ENCODE measurements around the gene MYO1D. TPM values are rescaled to one million over a fixed set of nuclear protein-coding genes. Genes with fewer than 3 reads are reported as not detected.

Gene MYO1D
- total and polyA plus RNA-seq, 4 donors, result 4.5 to 22.9 (median 13.3) TPM

- TF ChIP-seq, protein P1, sequence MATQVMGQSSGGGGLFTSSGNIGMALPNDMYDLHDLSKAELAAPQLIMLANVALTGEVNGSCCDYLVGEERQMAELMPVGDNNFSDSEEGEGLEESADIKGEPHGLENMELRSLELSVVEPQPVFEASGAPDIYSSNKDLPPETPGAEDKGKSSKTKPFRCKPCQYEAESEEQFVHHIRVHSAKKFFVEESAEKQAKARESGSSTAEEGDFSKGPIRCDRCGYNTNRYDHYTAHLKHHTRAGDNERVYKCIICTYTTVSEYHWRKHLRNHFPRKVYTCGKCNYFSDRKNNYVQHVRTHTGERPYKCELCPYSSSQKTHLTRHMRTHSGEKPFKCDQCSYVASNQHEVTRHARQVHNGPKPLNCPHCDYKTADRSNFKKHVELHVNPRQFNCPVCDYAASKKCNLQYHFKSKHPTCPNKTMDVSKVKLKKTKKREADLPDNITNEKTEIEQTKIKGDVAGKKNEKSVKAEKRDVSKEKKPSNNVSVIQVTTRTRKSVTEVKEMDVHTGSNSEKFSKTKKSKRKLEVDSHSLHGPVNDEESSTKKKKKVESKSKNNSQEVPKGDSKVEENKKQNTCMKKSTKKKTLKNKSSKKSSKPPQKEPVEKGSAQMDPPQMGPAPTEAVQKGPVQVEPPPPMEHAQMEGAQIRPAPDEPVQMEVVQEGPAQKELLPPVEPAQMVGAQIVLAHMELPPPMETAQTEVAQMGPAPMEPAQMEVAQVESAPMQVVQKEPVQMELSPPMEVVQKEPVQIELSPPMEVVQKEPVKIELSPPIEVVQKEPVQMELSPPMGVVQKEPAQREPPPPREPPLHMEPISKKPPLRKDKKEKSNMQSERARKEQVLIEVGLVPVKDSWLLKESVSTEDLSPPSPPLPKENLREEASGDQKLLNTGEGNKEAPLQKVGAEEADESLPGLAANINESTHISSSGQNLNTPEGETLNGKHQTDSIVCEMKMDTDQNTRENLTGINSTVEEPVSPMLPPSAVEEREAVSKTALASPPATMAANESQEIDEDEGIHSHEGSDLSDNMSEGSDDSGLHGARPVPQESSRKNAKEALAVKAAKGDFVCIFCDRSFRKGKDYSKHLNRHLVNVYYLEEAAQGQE (IDR thresholded peaks at IDR 0.05), result no peak
- TF ChIP-seq JUND (IDR thresholded peaks at IDR 0.05), result no peak
Observed at GRCh38 chr17:32689348-32689747, 187.6 kb downstream of the MYO1D start (continued).

DNA sequence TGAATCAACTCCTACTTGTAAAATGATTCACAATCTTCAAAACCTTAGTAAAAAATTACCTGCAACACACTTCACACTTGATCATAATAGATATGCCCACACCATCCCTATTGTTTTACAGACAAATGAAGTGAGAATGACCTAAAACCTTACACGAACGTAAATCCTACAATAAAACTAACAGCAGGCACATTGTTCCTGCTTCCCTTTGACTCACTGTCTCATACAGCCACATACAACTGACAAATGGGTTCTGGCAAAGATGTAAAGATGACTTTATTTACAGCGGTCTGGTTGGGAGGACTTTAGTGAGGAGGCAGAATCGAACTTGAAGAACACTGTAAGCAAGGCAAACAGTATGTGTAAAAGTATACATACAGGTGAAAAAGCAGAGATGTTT is 188.7 kb downstream of the MYO1D start:
- no peak overlapping the region for H3K27ac ChIP-seq (ENCODE audit: low read depth in 1 of 2, low read length in 2 of 2)
- 84% methylated on average over 4 of the region's 4 CpGs for WGBS
- no peak overlapping the region for H3K4me3 ChIP-seq (ENCODE audit: low read depth in 1 of 3, low read length in 3 of 3)
- H3K4me1 ChIP-seq (ENCODE audit: control insufficient read depth in 4 of 4, insufficient read depth in 4 of 4, low read length in 3 of 4), result no peaks in the 10 kb centered on the region
- no peak for DNase-seq (ENCODE audit: low spot score)
- H3K36me3 ChIP-seq (ENCODE audit: control insufficient read depth in 4 of 4, insufficient read depth in 3 of 4, low read depth in 1 of 4, low read length in 3 of 4), result no peaks in the 10 kb centered on the region
- H3K9me3 ChIP-seq (ENCODE audit: control insufficient read depth in 4 of 4, low read length in 3 of 4), result no peaks in the 10 kb centered on the region
- H3K9ac ChIP-seq (ENCODE audit: low read depth in 1 of 2, low read length in 2 of 2), result no peak overlapping the region
- TF ChIP-seq HNF4A (conservative IDR thresholded peaks at IDR 0.05) (no peak), JUND (IDR thresholded peaks at IDR 0.05) (no peak), YY1 (IDR thresholded peaks at IDR 0.05) (no peak), CTCF (IDR thresholded peaks at IDR 0.05; ENCODE audit: low read depth, low read length, missing input control) (no peak), NR2F2 (IDR thresholded peaks at IDR 0.05) (no peak), HNF4G (IDR thresholded peaks at IDR 0.05) (no peak), FOXA1 (IDR thresholded peaks at IDR 0.05) (no peak), FOXA2 (IDR thresholded peaks at IDR 0.05) (no peak), RAD21 (IDR thresholded peaks at IDR 0.05) (no peak), GABPA (IDR thresholded peaks at IDR 0.05 in 1 of 2, conservative IDR thresholded peaks at IDR 0.05 in 1 of 2) (no peak)
- TF ChIP-seq, protein P2, sequence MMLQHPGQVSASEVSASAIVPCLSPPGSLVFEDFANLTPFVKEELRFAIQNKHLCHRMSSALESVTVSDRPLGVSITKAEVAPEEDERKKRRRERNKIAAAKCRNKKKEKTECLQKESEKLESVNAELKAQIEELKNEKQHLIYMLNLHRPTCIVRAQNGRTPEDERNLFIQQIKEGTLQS (IDR thresholded peaks at IDR 0.05), result no peak
- TF ChIP-seq, protein P3, sequence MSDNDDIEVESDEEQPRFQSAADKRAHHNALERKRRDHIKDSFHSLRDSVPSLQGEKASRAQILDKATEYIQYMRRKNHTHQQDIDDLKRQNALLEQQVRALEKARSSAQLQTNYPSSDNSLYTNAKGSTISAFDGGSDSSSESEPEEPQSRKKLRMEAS (IDR thresholded peaks at IDR 0.05), result no peak
- H3K27me3 ChIP-seq (ENCODE audit: control insufficient read depth in 4 of 4, insufficient read depth in 4 of 4, low read length in 3 of 4), result no peaks in the 10 kb centered on the region

- H3K9ac ChIP-seq (ENCODE audit: low read depth in 1 of 2, low read length in 2 of 2), result no peak overlapping the region
- no peak overlapping the region for H3K27ac ChIP-seq (ENCODE audit: low read depth in 1 of 2, low read length in 2 of 2)
- H3K36me3 ChIP-seq (ENCODE audit: control insufficient read depth in 4 of 4, insufficient read depth in 3 of 4, low read depth in 1 of 4, low read length in 3 of 4), result no peaks in the 10 kb centered on the region
- H3K4me1 ChIP-seq (ENCODE audit: control insufficient read depth in 4 of 4, insufficient read depth in 4 of 4, low read length in 3 of 4), result no peaks in the 10 kb centered on the region
- 89% methylated on average over 11 of the region's 16 CpGs for WGBS
- no peaks in the 10 kb centered on the region for H3K27me3 ChIP-seq (ENCODE audit: control insufficient read depth in 4 of 4, insufficient read depth in 4 of 4, low read length in 3 of 4)
- no peak overlapping the region for H3K4me3 ChIP-seq (ENCODE audit: low read depth in 1 of 3, low read length in 3 of 3)
- no peak for DNase-seq (ENCODE audit: low spot score)
- no peak for TF ChIP-seq RXRA (IDR thresholded peaks at IDR 0.05)
- TF ChIP-seq, protein P2 (IDR thresholded peaks at IDR 0.05), result no peak
- no peak for TF ChIP-seq HNF4G (IDR thresholded peaks at IDR 0.05)
- no peak for TF ChIP-seq HNF4A (conservative IDR thresholded peaks at IDR 0.05)
- TF ChIP-seq, protein P3 (IDR thresholded peaks at IDR 0.05), result no peak
- TF ChIP-seq JUND (IDR thresholded peaks at IDR 0.05), result no peak
- no peak for TF ChIP-seq TAF1 (conservative IDR thresholded peaks at IDR 0.05)
- H3K9me3 ChIP-seq (ENCODE audit: control insufficient read depth in 4 of 4, low read length in 3 of 4), result no peaks in the 10 kb centered on the region
Observed at GRCh38 chr17:32684087-32684958, 192.6 kb downstream of the MYO1D start.

Data from liver (tissue), 9 donors.